T-helper 2 cell treated with Interferon-gamma antibody and Interleukin-4, amounts not matched to agents 100 ng/mL and 5 ng/mL, for 36 hours (primary cell): Measurements from ENCODE around the gene TAS2R50. TPM values are rescaled to one million over a fixed set of nuclear protein-coding genes. Genes with fewer than 3 reads are reported as not detected.
"Not testable (repeated sequence)": the region's sequence is repeated elsewhere in the genome, so short reads cannot be mapped to it uniquely, and the experiment has no call there.

ENCODE experiments used
- intact Hi-C: fragments of 100-400 bp; cut with micrococcal nuclease; formaldehyde crosslinking; loops from one replicate; pipeline ENCODE4 v1.15.1; 2023
- total RNA-seq: library from RNA; stranded (reverse); gene quantifications from 2 replicates; pipeline ENCODE4 v1.2.3, GENCODE V29; 2022

The TAS2R50 gene, protein sequence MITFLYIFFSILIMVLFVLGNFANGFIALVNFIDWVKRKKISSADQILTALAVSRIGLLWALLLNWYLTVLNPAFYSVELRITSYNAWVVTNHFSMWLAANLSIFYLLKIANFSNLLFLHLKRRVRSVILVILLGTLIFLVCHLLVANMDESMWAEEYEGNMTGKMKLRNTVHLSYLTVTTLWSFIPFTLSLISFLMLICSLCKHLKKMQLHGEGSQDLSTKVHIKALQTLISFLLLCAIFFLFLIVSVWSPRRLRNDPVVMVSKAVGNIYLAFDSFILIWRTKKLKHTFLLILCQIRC
- 1.6 and 2.0 TPM in 2 replicates for total RNA-seq

DNA sequence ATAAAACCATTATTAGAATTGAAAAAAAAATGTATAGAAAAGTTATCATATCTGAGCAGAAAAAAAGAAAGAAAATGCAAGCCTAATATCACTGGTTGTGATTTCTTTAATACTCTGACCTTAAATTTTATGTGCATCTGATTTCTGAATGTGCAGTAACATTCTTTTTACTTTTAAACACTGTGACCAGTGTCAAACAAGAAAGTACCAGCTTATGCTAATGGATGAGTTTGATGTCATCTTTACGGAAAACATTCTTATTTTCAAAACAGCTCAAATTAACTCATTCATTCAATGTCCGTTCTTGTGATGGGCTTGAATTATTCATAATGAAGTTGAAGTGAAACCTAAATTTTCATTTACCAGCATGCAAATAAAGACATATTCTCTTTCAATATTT lies at the start of gene TAS2R50:
Gene TAS2R50 (minus strand): TSS at position 101 of the 400 bp plus-strand sequence. CDS start 52 bp downstream, at position 49.
- intact Hi-C loops: no loop called here

DNA sequence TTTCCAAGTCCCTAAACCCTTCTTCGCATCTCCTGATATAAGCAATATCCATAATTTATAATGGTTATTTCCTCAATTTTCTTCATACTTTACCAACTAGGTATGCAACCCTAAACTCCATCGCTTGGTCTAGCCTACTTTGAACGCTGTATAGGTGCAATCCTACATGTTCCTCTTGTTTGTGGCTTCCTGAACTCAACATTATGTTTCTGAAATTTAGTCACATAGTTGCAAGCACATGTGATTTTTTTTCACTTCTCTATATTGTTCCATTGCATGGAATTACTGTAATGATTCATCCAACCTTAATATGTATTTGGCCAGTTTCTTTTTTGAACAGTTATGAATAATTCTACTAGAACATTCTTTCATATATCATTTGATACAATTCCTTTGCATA lies 47.2 kb upstream of the TAS2R50 start:
- intact Hi-C loops: not testable (repeated sequence)

DNA sequence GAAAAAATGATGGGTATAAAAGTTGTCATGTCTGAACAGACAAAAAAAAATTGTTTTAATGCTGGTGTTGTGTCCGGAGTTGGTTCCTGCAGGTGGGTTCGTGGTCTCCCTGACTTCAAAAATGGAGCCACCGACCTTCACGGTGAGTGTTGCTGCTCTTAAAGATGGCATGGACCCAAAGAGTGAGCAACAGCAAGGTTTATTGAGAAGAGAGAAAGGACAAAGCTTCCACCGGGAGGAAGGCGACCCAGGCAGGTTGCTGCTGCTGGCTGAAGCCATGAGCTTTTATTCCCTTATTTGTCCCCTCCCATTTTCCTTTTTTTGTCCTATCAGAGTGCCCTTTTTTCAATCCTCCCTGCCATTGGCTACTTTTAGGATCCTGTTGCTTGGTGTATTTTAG lies 44.6 kb upstream of the TAS2R50 start, which contains the start of gene TAS2R31:
Gene TAS2R31 (minus strand): TSS at position 101 of the 400 bp plus-strand sequence. CDS start 72 bp downstream, at position 29.
- intact Hi-C loops: no loop called here

DNA sequence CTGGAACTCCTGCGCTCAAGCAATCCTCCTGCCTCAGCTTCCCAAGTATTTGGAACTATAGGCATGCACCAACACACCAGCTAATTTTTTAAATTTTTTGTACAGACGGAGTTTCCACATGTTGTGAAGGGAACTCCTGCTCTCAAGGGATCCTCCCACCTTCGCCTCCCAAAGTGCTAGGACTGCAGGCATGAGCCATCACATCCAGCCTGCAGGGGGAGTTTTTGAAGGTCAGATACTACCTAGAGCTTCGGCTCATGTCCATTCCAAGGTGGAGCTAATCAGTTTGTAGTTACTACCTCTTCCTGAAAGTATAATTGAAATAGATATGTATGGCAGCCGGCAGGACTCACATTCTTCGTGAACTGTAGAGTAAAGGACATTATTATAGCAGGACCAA lies 39.4 kb upstream of the TAS2R50 start:
- intact Hi-C loops: no loop called here

DNA sequence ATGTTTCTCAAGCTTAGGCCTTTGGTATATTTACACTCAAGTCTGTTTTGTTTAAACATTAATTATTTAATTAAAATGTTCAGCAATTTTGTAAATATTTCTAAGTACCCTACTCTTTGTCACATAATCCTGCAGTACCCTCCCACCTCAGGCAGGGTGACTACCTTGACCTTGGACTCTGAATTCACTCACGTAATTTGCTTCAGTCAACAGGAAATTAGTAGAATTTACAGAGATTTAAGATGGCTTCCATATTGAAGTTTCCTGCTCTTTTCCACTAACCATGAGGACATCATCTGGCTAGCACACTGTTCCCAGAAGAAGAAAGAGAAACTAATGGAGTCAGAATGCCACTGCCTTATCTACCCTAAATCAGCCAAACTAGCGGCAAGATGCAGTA lies 36.7 kb upstream of the TAS2R50 start:
- intact Hi-C loops: no loop called here

DNA sequence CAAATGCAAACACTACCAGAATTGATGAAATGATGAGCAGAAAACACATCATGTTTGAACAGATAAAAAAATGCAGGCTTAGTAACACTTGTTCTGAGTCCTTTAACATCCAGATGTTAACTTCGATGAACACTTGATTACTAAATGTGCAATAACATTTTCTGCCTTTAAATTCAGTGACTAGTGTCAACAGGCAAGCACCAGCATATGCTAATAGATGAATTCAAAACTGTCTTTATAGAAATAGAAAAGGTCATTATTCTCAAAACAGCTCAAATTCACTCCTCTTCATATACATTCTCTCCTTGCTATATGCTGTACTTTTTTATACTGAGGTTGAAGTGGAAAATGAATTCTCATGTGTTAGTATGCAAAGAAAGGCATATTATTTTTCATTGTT lies 35.8 kb upstream of the TAS2R50 start, which contains the start of gene TAS2R19:
Gene TAS2R19 (minus strand): TSS at position 101 of the 400 bp plus-strand sequence. CDS start 49 bp downstream, at position 52.
- intact Hi-C loops: no loop called here

DNA sequence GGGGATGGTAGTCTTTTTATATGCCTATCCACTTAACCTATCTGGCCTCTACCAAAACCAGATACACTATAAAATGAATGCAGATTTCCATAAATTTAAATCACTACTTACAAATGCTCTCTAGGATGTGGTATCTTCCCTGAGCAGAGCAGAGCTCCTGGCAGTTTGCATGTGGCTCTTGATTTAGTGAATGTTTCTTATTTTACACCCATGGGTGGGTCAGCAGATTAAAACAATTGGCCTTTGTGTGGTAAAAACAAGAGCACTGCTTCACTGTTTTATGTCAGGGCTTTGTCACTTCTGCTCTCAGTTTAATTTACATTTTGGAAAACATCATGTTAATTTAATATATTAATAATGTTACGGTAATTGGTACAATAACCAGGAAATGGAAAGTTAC lies 30.2 kb upstream of the TAS2R50 start:
- intact Hi-C loops: no loop called here

DNA sequence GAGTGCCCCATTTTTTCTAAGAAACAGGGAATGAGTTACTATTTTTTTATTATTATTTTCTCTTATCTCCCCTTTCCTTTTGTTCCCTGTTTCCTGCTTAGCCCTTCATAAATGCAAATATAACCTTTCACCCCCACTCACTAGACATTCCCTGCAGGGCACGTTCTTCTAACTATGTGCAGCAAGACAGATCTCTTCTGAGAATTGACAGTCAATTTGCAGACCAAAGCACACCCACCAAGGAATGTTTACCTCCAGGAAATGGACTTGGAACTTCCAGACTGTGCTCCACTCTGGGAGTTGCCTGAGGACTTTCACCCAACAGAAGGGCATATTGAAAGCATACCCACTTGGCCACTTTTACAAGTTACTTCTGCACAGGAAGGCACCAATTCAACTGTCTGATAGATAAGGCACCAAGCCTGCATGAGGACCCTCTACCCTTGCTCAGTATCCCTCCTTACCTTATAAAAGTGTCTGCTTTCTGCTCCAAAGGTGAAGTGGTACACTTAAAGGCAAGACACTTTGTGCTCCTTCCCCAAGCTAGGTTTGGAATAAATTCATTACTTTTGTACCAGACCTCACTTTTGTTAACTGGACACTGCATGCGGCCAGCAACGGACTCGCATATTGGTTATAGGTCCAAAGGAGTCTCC lies 29.2 kb upstream of the TAS2R50 start:
- intact Hi-C loops: loop anchor here (2.0 kb wide), 1 partner anchor 53 kb away; no protein-coding TSS in a partner anchor

DNA sequence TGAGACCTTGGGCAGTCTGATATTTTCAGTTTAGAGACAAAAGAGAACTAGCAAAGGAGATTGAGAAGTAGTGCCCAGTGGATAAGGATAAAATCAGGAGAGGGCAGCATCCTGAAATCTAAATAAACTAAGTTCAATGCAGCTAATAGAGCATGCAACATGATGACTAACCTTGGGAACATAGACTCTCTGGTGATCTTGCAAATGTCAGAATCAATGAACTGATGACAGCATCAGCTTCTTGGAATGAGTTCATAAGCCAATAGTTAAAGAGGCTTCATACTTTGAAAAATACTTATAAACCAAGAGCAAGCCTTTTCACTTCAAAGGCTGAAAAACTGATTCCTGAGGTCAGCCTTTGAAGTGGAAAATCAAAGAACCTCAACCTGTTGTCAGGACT lies 27.5 kb upstream of the TAS2R50 start:
- intact Hi-C loops: loop anchor here (2.0 kb wide), 1 partner anchor 55 kb away; no protein-coding TSS in a partner anchor

DNA sequence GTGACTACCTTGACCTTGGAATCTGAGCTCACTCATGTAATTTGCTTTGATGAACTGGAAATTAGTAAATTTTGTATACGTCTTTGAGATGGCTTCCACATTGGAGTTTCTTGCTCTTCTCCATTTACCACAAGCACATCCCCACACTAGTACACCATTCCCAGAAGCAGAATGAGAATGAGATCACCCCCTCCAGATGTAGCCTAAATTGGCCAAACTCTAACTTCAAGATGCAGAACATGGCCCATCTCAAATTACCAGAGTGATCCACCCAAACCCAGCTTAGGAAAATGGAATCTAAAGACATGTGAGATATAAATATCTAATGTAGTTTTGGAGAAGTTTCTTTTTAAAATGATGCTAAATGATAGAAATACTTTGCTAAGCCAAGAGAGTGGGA lies 20.9 kb upstream of the TAS2R50 start:
- intact Hi-C loops: no loop called here

DNA sequence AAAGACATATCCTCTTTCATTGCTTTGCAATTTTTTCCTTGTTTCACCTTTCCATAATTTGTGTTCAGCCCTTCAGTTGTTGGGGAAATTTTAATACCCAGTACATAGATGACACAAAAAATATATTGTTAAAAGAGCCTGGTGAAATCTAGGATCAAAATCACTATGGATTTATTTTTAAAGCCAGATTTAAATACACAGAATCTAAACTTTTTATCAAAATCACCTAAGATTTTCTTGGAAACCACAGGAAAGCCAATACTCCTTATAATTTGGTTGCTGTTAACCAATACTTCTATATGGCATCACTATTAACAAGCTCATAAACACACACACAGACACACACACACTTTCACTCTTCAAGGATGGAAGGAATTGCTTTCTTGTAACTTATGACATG lies 11.5 kb upstream of the TAS2R50 start, which contains the start of gene TAS2R20:
Gene TAS2R20 (minus strand): TSS at position 101 of the 400 bp plus-strand sequence. CDS start 429 bp downstream, outside the sequence.
- intact Hi-C loops: no loop called here

DNA sequence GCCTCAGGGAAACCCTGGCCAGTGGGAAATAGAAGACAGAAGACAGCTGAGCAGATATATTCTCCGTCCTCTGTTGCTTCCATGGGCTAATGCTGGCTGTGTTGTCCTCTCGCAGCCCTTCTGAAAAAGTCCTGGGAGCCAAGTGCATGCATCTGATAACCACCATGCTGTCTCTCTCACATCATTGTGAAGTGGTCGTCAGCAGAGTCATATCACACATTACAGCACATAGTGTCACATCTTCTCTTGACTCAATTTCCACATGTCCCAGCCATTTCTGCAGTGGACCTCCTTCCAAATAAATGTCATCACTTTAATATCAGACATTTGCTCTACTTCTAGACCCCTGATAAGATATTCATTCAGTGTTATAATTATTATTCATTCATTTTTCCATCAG lies 7.6 kb upstream of the TAS2R50 start:
- intact Hi-C loops: no loop called here

DNA sequence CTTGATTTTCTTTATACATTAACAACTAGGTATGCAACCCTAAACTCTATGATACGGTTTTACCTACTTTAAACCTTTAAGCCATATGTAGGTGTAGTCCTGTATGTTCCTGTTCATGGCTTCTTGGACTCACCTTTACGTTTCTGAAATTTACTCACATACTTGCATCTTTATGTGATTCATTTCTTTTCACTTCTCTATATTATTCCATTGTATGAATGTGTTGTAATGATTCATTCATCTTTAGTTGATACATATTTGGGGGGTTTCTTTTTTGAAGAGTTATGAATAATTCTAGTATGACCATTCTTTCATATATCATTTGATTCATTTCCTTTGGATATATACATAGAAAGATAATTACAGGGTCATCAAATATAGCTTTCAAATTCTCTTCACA lies 2.4 kb upstream of the TAS2R50 start:
- intact Hi-C loops: no loop called here

DNA sequence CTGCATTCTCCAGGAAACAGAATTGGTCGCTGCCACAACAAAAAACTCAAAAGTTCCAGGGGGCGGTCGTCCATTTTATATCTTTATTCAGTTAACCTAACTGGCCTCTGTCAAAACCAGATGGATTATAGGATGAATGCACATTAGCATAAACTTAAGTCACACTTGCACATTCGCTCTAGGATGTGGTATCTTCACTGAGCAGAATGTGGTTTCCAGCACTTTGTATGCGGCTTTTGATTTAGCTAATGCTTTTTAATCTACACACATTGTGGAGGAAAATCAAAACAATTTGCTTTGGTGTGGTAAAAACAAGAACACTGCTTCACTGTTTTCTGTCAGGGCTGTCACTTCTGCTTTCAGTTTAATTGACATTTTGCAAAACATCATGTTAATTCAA lies 4.5 kb downstream of the TAS2R50 start:
- intact Hi-C loops: loop anchor here (1.0 kb wide), 2 partner anchors 133 to 189 kb away; partner anchors contain the start of genes PRR4 and SMIM10L1

DNA sequence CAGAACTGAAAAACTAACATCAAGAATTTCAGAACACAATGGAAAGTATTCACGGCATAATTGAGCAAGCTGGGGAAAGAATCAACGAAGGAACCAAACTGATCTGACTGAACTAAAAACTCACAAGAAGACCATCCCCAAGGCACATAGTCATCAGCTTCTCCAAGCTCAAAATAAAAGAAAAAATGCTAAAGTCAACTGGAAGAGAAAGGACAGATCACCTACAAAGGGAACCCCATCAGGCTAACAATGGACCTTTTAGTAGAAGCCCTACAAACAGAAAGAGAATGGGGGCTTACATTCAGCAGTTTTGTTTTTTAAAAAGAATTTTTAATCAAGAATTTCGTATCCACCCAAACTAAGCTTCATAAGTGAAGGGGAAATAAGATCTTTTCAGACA lies 11.7 kb downstream of the TAS2R50 start:
- intact Hi-C loops: no loop called here

DNA sequence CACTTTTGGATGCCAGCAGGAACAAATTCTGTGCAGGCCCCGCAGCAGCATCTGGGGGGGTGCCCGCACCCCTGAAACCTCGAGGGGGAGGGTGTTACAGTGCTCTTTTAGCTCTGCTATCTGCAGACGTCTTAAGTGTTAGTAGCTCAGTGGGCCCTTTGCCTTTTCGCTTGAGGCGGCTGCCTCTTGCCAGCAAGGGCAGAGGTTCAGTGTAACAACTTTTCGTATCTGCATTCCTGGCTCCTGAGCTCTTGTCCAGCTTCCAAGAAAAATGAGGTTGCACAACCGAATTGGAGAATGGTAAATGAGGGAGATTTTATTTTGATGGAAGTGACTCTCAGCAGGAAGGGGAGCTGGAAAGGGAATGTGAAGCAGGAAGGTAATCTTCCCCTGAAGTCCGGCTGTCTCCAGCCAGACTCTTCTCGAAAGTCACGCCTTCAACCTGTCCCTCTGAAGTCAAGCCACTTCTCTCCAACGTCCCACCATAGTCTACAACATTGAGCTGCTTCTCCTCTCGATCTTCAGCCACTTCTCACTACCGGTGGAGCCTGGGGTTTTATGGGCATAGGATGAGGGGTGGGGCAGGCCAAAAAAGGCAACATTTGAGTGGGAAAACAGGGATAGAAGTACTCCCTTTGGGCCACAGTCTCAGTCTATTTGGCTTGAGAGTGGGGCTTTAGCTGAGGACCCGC lies 17.8 kb downstream of the TAS2R50 start:
- intact Hi-C loops: no loop called here

DNA sequence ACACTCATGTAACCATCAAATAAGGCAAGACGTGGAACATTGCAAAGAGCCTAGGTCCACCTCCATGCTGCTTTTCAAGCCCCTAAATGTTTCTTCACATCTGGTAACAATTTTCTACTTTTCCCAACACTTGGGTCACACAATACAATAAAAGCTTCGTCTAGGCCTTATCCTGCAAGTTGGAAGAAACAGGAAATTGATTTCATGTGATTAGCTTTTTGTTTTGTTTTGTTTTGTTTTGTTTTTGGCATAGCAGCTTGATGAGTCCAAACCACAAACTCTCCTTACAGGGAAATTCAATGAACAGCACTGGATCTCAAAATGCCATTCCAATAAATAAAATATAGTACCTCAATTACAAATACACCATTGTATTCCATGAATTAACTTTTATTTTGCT lies 19.3 kb downstream of the TAS2R50 start:
- intact Hi-C loops: no loop called here

DNA sequence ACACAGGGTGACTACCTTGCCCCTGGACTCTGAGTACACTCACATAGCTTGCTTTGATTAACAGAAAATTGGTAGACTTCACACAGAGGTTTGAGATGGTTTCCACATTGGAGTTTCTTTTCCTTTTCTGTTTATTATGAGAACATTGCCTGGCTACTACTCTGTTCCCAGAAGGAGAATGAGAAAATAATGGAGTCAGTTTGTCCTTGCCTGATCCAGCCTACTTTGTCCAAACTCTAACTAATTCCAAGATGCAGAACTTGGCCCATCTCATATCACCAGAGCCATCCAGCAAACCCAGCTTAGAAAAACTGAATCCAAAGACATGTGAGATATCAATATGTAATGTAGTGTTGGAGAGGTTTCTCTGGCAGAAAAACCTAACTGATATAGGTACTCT lies 20.4 kb downstream of the TAS2R50 start:
- intact Hi-C loops: no loop called here

DNA sequence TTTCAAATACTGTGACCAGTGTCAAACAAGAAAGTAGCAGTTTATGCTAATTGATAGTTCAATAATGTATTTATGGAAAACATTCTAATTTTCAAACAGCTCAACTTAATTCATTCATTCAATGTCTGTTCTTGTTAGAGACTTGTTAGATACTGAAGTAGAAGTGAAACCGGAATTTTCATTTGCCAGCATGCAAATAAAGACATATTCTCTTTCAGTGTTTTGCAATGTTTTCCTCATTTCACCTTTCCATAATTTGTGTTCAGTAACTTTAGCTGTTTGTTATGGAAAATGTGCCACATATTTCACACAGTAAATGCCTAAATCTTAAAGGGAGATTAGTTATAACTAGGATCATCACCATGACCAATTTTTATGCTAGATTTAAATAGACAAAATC lies 21.2 kb downstream of the TAS2R50 start:
- intact Hi-C loops: no loop called here

DNA sequence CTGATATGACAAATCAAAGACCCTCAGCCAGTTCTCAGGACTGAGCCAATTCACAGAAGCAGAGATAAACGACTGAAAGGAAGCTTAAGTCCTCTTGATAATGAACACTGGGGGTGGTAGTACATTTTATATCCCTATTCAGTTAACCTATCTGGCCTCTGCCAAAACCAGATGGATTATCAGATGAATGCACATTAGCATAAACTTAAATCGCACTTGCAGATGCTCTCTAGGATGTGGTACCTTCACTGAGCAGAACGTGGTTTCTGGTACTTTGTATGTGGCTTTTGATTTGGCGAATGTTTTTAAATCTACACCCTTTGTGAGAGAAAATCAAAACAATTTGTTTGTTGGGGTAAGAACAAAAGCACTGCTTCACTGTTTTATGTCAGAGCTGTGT lies 26.5 kb downstream of the TAS2R50 start:
- intact Hi-C loops: no loop called here

DNA sequence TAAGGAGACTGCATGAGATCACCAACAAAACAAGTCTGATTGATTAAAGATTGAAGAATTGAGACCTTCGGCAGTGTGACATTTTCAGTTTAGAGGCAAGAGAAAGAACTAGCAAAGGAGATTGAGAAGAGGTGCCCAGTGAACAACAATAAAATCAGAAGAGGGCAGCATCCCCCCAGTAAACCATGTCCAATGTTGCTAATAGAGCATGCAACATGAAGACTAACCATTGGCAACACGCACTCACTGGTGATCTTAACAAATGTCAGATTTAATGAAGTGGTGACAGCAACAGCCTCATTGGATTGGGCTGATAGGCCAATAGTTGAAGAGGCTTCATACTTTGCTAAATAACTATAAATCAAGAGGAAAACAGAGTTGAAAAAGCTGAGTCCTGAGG lies 26.9 kb downstream of the TAS2R50 start:
- intact Hi-C loops: no loop called here

DNA sequence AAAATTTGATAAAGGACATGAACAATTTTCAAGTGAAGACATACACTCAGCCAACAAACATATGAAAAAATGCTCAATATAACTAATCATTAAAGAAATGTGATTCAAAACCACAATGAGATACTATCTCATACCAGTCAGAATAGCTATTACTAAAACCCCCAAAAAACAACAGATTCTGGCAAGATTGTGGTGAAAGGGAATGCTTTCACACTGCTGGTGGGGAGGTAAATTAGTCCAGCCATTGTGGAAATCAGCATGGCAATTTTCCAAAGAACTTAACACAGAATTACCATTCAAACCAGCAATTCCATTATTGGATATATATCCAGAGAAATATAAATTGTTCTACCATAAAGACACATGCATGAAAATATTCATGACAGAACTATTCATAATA lies 29.0 kb downstream of the TAS2R50 start:
- intact Hi-C loops: no loop called here
